ENCODE data around the gene ZNF780A.
"Not testable (repeated sequence)": the region's sequence is repeated elsewhere in the genome, so short reads cannot be mapped to it uniquely, and the experiment has no call there.

ZNF780A gene

GRCh38 chr19:40130013-40130412, 39.3 kb upstream of the ZNF780A start:
- H3K9me3 ChIP-seq (ENCODE audit: severe bottlenecking) = peaks cover 2% of the 10 kb centered on the region
- no peaks in the 10 kb centered on the region for H3K36me3 ChIP-seq
- H3K27me3 ChIP-seq (ENCODE audit: insufficient read depth, low read depth, severe bottlenecking) = no peaks in the 10 kb centered on the region
- H3K4me3 ChIP-seq (ENCODE audit: low read depth, low read length) = no peak overlapping the region
- H3K27ac ChIP-seq = no peak overlapping the region
- no peak for TF ChIP-seq CTCF (IDR thresholded peaks at IDR 0.05; ENCODE audit: low read depth, low read length)
- DNase-seq = no peak

- TF ChIP-seq CTCF (IDR thresholded peaks at IDR 0.05; ENCODE audit: low read depth, low read length) = no peak
- no peaks in the 10 kb centered on the region for H3K36me3 ChIP-seq
- DNase-seq = no peak
- H3K9me3 ChIP-seq (ENCODE audit: severe bottlenecking) = peaks cover 2% of the 10 kb centered on the region
- H3K4me3 ChIP-seq (ENCODE audit: low read depth, low read length) = no peak overlapping the region
- H3K27ac ChIP-seq = no peak overlapping the region
- H3K27me3 ChIP-seq (ENCODE audit: insufficient read depth, low read depth, severe bottlenecking) = no peaks in the 10 kb centered on the region
Measured at GRCh38 chr19:40129425-40129824, 38.7 kb upstream of the ZNF780A start.

DNA sequence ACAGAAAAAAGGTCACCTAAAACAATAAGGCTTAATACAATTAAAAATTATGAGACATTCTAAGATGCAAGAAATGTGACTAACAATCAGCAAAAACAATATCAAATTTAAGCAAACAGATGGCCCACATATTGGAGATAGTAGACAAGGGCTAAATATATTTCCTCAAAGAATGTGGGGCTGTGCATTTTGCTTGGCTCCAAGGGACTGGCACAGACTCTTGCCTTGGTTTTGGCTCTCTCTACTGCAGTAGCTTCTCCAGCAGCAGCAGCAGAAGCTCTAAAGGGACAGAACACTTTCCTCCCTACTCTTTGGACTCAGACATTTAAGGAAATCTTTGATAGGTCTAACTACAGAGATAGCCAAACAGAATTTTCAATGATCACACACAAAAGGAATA, 38.2 kb upstream of the ZNF780A start:
- Histone ChIP-seq H3K9me3 (ENCODE audit: severe bottlenecking) (peaks cover 2% of the 10 kb centered on the region), H3K27me3 (ENCODE audit: insufficient read depth, low read depth, severe bottlenecking) (no peaks in the 10 kb centered on the region), H3K4me3 (ENCODE audit: low read depth, low read length) (no peak overlapping the region), H3K27ac (no peak overlapping the region), H3K36me3 (no peaks in the 10 kb centered on the region)
- no peak for DNase-seq
- no peak for TF ChIP-seq CTCF (IDR thresholded peaks at IDR 0.05; ENCODE audit: low read depth, low read length)

DNA sequence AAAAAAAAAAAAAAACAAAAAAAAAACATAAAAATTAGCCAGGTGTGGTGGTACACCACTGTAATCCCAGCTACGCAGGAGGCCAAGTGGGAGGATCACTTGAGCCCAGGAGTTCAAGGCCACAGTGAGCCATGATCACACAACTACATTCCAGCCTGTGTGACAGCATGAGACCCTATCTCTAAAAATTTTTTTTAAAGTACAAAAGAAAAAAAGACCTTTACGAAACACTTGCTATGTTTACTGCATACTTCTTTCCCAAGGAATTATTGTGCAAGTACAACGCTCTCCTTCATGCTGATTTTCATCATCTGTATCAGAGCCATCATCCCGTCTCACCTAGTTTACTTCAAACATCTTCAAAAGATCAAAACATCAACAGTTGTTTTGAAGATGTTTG, 28.6 kb upstream of the ZNF780A start:
- no peaks in the 10 kb centered on the region for H3K27me3 ChIP-seq (ENCODE audit: insufficient read depth, low read depth, severe bottlenecking)
- H3K27ac ChIP-seq = peak overlapping the region; percentile 36; the same call in 1 of the 2 replicates
- DNase-seq = no peak
- H3K9me3 ChIP-seq (ENCODE audit: severe bottlenecking) = peaks cover 2% of the 10 kb centered on the region
- no peak for TF ChIP-seq CTCF (IDR thresholded peaks at IDR 0.05; ENCODE audit: low read depth, low read length)
- H3K4me3 ChIP-seq (ENCODE audit: low read depth, low read length) = no peak overlapping the region
- no peaks in the 10 kb centered on the region for H3K36me3 ChIP-seq

- not testable (repeated sequence) for H3K27ac ChIP-seq; H3K36me3 ChIP-seq; H3K9me3 ChIP-seq (ENCODE audit: severe bottlenecking); DNase-seq; H3K4me3 ChIP-seq (ENCODE audit: low read depth, low read length); H3K27me3 ChIP-seq (ENCODE audit: insufficient read depth, low read depth, severe bottlenecking)
Measured at GRCh38 chr19:40118638-40119037, 27.9 kb upstream of the ZNF780A start.

DNA sequence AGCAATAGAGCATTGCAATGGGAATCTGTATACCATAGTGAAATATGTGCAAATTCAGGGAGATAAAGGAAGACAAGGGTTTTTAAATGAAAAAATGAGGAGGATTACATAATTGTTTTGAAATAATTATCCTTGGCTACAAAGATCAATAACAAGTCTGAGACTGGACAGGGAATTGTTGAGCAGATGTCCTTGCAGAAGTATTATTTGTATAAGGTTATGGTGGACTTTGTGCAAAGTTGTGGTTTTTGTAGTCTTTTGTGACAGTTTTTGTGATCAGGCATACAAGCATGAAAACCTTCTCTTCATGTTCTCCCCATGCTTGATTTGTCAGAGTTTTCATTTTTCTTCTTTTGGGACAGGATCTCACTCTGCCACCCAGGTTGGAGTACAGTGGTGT, 25.3 kb upstream of the ZNF780A start:
- H3K9me3 ChIP-seq (ENCODE audit: severe bottlenecking) = peaks cover 8% of the 10 kb centered on the region
- H3K27me3 ChIP-seq (ENCODE audit: insufficient read depth, low read depth, severe bottlenecking) = no peaks in the 10 kb centered on the region
- H3K27ac ChIP-seq = no peak overlapping the region
- H3K36me3 ChIP-seq = no peaks in the 10 kb centered on the region
- H3K4me3 ChIP-seq (ENCODE audit: low read depth, low read length) = no peak overlapping the region
- no peak for TF ChIP-seq CTCF (IDR thresholded peaks at IDR 0.05; ENCODE audit: low read depth, low read length)
- DNase-seq = no peak

DNA sequence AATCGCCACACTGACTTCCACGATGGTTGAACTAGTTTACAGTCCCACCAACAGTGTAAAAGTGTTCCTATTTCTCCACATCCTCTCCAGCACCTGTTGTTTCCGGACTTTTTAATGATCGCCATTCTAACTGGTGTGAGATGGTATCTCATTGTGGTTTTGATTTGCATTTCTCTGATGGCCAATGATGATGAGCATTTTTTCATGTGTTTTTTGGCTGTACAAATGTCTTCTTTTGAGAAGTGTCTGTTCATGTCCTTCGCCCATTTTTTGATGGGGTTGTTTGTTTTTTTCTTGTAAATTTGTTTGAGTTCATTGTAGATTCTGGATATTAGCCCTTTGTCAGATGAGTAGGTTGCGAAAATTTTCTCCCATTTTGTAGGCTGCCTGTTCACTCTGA, 23.4 kb upstream of the ZNF780A start:
- not testable (repeated sequence) for H3K4me3 ChIP-seq (ENCODE audit: low read depth, low read length); DNase-seq; H3K27me3 ChIP-seq (ENCODE audit: insufficient read depth, low read depth, severe bottlenecking); H3K27ac ChIP-seq; H3K36me3 ChIP-seq; H3K9me3 ChIP-seq (ENCODE audit: severe bottlenecking)

DNA sequence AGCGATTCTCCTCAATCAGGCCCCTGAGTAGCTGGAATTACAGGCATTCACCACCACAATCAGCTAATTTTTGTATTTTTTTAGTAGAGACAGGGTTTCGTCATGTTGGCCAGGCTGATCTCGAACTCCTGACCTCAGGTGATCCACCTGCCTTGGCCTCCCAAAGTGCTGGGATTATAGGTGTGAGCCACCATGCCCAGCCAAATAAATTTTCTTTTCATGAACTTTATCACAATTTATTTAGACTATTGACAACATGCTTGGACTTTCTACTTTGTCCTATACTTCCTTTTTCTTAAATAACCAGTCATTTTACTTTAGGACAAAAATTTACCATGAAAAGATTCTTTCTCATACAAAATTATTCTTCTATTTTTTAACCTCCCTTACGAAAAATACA, 21.5 kb upstream of the ZNF780A start:
- H3K27ac ChIP-seq; H3K36me3 ChIP-seq; H3K27me3 ChIP-seq (ENCODE audit: insufficient read depth, low read depth, severe bottlenecking); DNase-seq; H3K4me3 ChIP-seq (ENCODE audit: low read depth, low read length); H3K9me3 ChIP-seq (ENCODE audit: severe bottlenecking): not testable (repeated sequence)

Measured in WERI-Rb-1 (cell line).